Spleen (tissue), 11 donors: ENCODE results near the gene FERMT2. TPM values are rescaled to one million over a fixed set of nuclear protein-coding genes. Genes with fewer than 3 reads are reported as not detected.

ENCODE experiments used
- DNase-seq: peaks from one replicate; pipeline ENCODE4 v3.0.0-alpha.2; 2020
- H3K27ac ChIP-seq, 8 donors: fragments of 200-600 bp; sonication (generic) in 7 of 8; 1 replicate in 4 of 8; 2 replicates in 4 of 8; pipeline versions ENCODE4 v1.5.0 to v1.8.0; 2016 to 2021; ENCODE audit warnings: inconsistent platforms in 4 of 8, mild to moderate bottlenecking in 4 of 8, moderate library complexity in 1 of 8
- H3K27me3 ChIP-seq, 7 donors: fragments of 200-600 bp; sonication (generic) in 6 of 7; replicated peaks in 1 of 7; 1 replicate in 4 of 7; 2 replicates in 3 of 7; pipeline versions ENCODE4 v1.5.0 to v1.8.0; 2016 to 2021; ENCODE audit warnings: inconsistent platforms in 3 of 7, mild to moderate bottlenecking in 1 of 7
- H3K36me3 ChIP-seq, 6 donors: fragments of 200-600 bp; sonication (generic) in 5 of 6; 1 replicate in 4 of 6; 2 replicates in 2 of 6; pipeline versions ENCODE4 v1.5.0 to v1.8.0; 2016 to 2021; ENCODE audit warnings: inconsistent platforms in 2 of 6
- H3K4me1 ChIP-seq, 6 donors: fragments of 200-600 bp; sonication (generic) in 5 of 6; 1 replicate in 3 of 6; 2 replicates in 3 of 6; pipeline versions ENCODE4 v1.5.0 to v1.8.0; 2016 to 2021; ENCODE audit warnings: inconsistent platforms in 3 of 6
- H3K4me3 ChIP-seq, 8 donors: fragments of 200-600 bp; sonication (generic) in 7 of 8; 1 replicate in 4 of 8; 2 replicates in 4 of 8; pipeline versions ENCODE4 v1.5.0 to v1.8.0; 2016 to 2021; ENCODE audit warnings: inconsistent platforms in 4 of 8, mild to moderate bottlenecking in 4 of 8, moderate library complexity in 2 of 8
- H3K9me3 ChIP-seq, 8 donors: fragments of 200-600 bp; sonication (generic) in 7 of 8; 1 replicate in 4 of 8; 2 replicates in 4 of 8; pipeline versions ENCODE4 v1.5.0 to v1.8.0; 2016 to 2021; ENCODE audit warnings: inconsistent platforms in 4 of 8
- CTCF ChIP-seq, 11 experiments: fragments of 200-600 bp in 7 of 11; fragments of 450-650 bp in 4 of 11; sonication (generic) in 4 of 11; IDR thresholded peaks in 8 of 11; conservative IDR thresholded peaks in 3 of 11; 1 replicate in 7 of 11; 2 replicates in 4 of 11; pipeline versions ENCODE4 v1.4.0 to v1.8.0; 2016 to 2021; ENCODE audit warnings: antibody characterized with exemption in 11 of 11, inconsistent platforms in 4 of 11, mild to moderate bottlenecking in 1 of 11
- POLR2A ChIP-seq, 3 donors: fragments of 450-650 bp; IDR thresholded peaks; one replicate each; pipeline ENCODE4 v1.5.1; 2017; ENCODE audit warnings: antibody characterized with exemption in 3 of 3, mild to moderate bottlenecking in 1 of 3
- POLR2AphosphoS5 ChIP-seq, 3 donors: sonication (generic); formaldehyde crosslinking; IDR thresholded peaks; one replicate each; pipeline ENCODE4 v1.5.1; 2017; ENCODE audit warnings: antibody characterized with exemption in 3 of 3
- WGBS, 5 donors: extraction: QIAGEN DNeasy Blood & Tissue Kit in 3 of 5; methylation state at CpG; one replicate each; pipeline versions ENCODE4 v1.1.5 to v1.1.7; 2013 to 2018; 5-methylcytosine and 5-hydroxymethylcytosine counted together
- intact Hi-C: fragments of 100-400 bp; cut with DNase I; formaldehyde crosslinking; loops from one replicate; pipeline ENCODE4 v1.15.0; 2023; ENCODE audit warnings: low total_unique reads
- polyA plus RNA-seq, 3 donors: library from polyadenylated mRNA; stranded (reverse); fragments of 200-250 nt; gene quantifications; one replicate each; pipeline ENCODE4 v1.2.1, GENCODE V29; 2013
- total RNA-seq, 7 donors: library from RNA; depleted of rRNA in 3 of 7; stranded (reverse); fragments of >200 nt in 3 of 7; fragmentation: NEBNext Ultra II Directional in 4 of 7; extraction: Animal tissue kit (Norgen Biotek cat#: 25700) in 4 of 7; gene quantifications; one replicate each; pipeline versions ENCODE4 v1.1.0 to v1.2.1, GENCODE V29; 2016 to 2021
- donor health status: healthy with polysubstance abuse.
- donor health status: DM: no; HTN: no; CAD: no; lungs with moderate emphysema.
- donor health status: DM: no; HTN: no; CAD: no.
- donor health status: Bipolar disorder and iron deficiency.
- donor health status: healthy.
- donor health status: DM: no; HTN: no; CAD: no.
- donor health status: DM: yes; HTN: yes; CAD: no.

FERMT2 gene
- total and polyA plus RNA-seq, 10 donors, result 10.5 to 94.5 (median 52.7) TPM

GRCh38 chr14:52907949-52908348, 42.9 kb downstream of the FERMT2 start:
- DNase-seq, result no peak
- no peak for TF ChIP-seq POLR2A (IDR thresholded peaks at IDR 0.05)
- no peak for TF ChIP-seq POLR2AphosphoS5 (IDR thresholded peaks at IDR 0.05)
- TF ChIP-seq CTCF (IDR thresholded peaks at IDR 0.05 in 8 of 11, conservative IDR thresholded peaks at IDR 0.05 in 3 of 11), result no peak
- 89 to 96% (median 93%) methylated on average over 5 of the region's 5 CpGs for WGBS, 5 donors

GRCh38 chr14:52906141-52906601, 44.7 kb downstream of the FERMT2 start:
- WGBS, 5 donors, result 74 to 87% (median 76%) methylated on average over 3 of the region's 3 CpGs
- Histone ChIP-seq H3K4me1 (peaks cover 0 to 5% (median 0%) of the 10 kb centered on the region in 6 donors), H3K36me3 (peaks cover 0 to 15% (median 0%) of the 10 kb centered on the region in 6 donors), H3K27ac (no peak overlapping the region), H3K27me3 (no peaks in the 10 kb centered on the region), H3K9me3 (no peaks in the 10 kb centered on the region), H3K4me3 (no peak overlapping the region)
- intact Hi-C loops, result no loop called here
- TF ChIP-seq POLR2AphosphoS5 (IDR thresholded peaks at IDR 0.05) (no peak), CTCF (IDR thresholded peaks at IDR 0.05 in 8 of 11, conservative IDR thresholded peaks at IDR 0.05 in 3 of 11) (no peak), POLR2A (IDR thresholded peaks at IDR 0.05) (no peak)
- no peak for DNase-seq

More at GRCh38 chr14:52907949-52908348, 42.9 kb downstream of the FERMT2 start:
- Histone ChIP-seq H3K4me1 (peaks cover 0 to 7% (median 0%) of the 10 kb centered on the region in 6 donors), H3K27me3 (no peaks in the 10 kb centered on the region), H3K4me3 (no peak overlapping the region), H3K36me3 (peaks cover 0 to 7% (median 0%) of the 10 kb centered on the region in 6 donors), H3K27ac (no peak overlapping the region), H3K9me3 (no peaks in the 10 kb centered on the region)
- intact Hi-C loops, result no loop called here

- intact Hi-C loops, result no loop called here
- Histone ChIP-seq H3K4me1 (peaks cover 0 to 5% (median 0%) of the 10 kb centered on the region in 6 donors), H3K27ac (no peak overlapping the region), H3K36me3 (peaks cover 0 to 8% (median 0%) of the 10 kb centered on the region in 6 donors), H3K4me3 (no peak overlapping the region), H3K27me3 (no peaks in the 10 kb centered on the region), H3K9me3 (no peaks in the 10 kb centered on the region)
- 63 to 82% (median 73%) methylated on average over 2 of the region's 2 CpGs for WGBS, 5 donors
- TF ChIP-seq CTCF (IDR thresholded peaks at IDR 0.05 in 8 of 11, conservative IDR thresholded peaks at IDR 0.05 in 3 of 11) (no peak), POLR2A (IDR thresholded peaks at IDR 0.05) (no peak), POLR2AphosphoS5 (IDR thresholded peaks at IDR 0.05) (no peak)
- no peak for DNase-seq
Observed at GRCh38 chr14:52902971-52903619, 47.8 kb downstream of the FERMT2 start.

GRCh38 chr14:52901357-52901980, 49.4 kb downstream of the FERMT2 start:
- no peaks in the 10 kb centered on the region for H3K9me3 ChIP-seq
- intact Hi-C loops, result no loop called here
- 52 to 77% (median 62%) methylated on average over 4 of the region's 4 CpGs for WGBS, 5 donors
- H3K36me3 ChIP-seq, result peaks cover 0 to 8% (median 0%) of the 10 kb centered on the region in 6 donors
- no peak overlapping the region for H3K27ac ChIP-seq
- H3K4me3 ChIP-seq, result no peak overlapping the region
- no peak for DNase-seq
- peaks cover 0 to 5% (median 0%) of the 10 kb centered on the region in 6 donors for H3K4me1 ChIP-seq
- TF ChIP-seq CTCF (IDR thresholded peaks at IDR 0.05 in 8 of 11, conservative IDR thresholded peaks at IDR 0.05 in 3 of 11) (no peak), POLR2AphosphoS5 (IDR thresholded peaks at IDR 0.05) (no peak), POLR2A (IDR thresholded peaks at IDR 0.05) (no peak)
- no peaks in the 10 kb centered on the region for H3K27me3 ChIP-seq
